GM21723 (cell line): ENCODE results near the gene KLHDC8A.
"Not testable (repeated sequence)": the region's sequence is repeated elsewhere in the genome, so short reads cannot be mapped to it uniquely, and the experiment has no call there.

Experiments
- ATAC-seq: cut with Tn5 transposase; IDR thresholded peaks from one replicate; pipeline ENCODE4 v1.9.1; 2021; ENCODE audit warnings: mild to moderate bottlenecking, moderate library complexity; ENCODE audit not compliant: unreplicated experiment

KLHDC8A gene

GRCh38 chr1:205356440-205357139 is at the start of gene KLHDC8A:
Gene KLHDC8A (minus strand): TSS chr1:205356922. CDS start chr1:205343604, 13,318 bp downstream.
- ATAC-seq: no peak

- not testable (repeated sequence) for ATAC-seq
Measured at GRCh38 chr1:205406252-205406651, 49.5 kb upstream of the KLHDC8A start.

- ATAC-seq: not testable (repeated sequence)
Measured at GRCh38 chr1:205404484-205404883, 47.8 kb upstream of the KLHDC8A start.

- ATAC-seq: no peak
Measured at GRCh38 chr1:205398586-205398985, 41.9 kb upstream of the KLHDC8A start.

- ATAC-seq: no peak
Measured at GRCh38 chr1:205396967-205397616, 40.4 kb upstream of the KLHDC8A start.

DNA sequence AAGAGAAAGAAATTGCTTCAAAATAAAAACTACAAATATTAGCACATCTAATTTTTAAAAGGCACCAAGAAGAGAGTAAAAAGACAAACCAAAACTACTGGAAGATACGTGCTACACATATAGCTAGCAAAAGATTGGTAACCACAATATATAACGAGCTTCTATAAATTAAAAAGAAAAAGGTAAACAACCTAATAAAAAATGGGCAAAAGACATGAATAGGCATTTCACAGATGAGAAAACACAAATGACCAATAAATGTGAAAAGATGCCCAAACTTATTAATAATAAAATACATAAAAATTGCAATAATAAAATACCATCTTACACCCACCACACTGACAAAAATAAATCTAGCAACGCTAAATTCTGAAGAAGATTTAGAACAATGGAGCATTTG is 38.9 kb upstream of the KLHDC8A start:
- ATAC-seq: no peak

GRCh38 chr1:205392650-205393049 is 35.9 kb upstream of the KLHDC8A start:
- no peak for ATAC-seq

DNA sequence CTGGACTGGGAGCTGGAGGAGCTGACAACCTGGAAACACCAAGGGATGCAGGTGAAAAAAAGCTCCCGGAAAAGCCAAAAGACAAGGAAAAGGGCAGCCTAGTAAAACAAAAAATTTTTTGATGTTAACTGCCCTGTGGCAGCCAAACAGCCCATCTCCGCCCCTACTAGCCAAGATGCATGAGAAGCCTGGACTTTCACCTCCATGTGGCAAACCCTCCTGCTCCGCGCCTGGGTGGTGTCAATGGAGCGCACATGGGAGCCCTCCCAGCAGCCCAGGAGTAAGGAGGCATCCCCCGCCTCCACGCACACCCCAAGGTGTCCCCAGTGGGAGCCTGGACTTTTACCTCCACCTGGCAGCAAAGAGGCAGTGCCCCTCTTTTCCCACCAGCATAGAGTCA is 34.7 kb upstream of the KLHDC8A start:
- ATAC-seq: no peak

DNA sequence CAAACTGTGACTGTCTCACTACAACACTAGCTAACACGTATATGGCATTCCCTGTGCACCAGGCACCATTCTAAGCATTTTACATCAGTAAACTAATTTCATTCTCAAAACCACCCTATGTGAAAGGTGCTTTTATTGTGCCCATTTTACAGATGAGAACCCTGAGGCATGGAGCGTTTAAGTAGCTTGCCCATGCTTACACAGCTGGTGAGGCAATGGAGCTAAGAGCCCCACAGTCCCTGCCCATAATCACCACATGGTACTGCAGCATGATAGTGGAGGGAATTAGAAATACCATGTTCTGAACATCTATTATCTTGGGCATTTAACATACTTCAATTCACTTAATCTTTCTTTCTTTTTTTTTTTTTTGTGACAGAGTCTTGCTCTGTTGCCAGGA is 31.1 kb upstream of the KLHDC8A start:
- no peak for ATAC-seq

DNA sequence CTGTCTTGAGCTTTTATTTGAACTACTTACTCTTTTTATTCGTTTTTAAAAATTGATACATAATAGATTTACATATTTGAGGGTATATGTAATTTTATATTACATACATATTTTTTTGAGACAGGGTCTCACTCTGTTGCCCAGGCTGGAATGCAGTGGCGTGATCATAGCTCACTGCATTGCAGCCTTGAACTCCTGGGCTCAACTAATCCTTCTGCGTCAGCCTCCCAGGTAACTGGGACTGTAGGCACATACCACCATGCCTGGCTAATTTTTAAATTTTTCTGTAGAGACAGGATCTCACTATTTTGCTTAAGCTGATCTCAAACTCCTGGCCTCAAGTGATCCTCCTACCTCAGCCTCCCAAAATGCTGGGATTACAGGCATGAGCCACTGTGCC is 26.3 kb upstream of the KLHDC8A start:
- not testable (repeated sequence) for ATAC-seq

DNA sequence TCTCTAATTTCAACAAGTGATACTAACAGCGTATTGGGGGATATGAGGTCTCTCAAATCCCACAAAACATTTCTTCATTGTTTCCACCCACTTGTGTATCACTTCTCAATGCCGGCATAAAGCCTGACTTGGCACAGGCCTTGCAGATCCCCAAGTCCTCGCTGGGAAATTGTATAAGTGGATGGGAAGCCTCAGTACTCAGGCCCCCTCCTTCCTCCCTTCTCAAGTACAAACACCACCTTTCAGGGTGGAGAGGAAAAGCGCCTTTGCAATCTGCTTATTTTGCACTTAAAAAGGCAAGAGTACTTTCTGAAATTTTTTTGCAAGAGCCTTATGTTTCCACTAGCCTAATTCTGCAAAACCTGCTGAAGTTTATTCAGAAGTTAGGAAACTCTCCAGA is 25.8 kb upstream of the KLHDC8A start:
- no peak for ATAC-seq

GRCh38 chr1:205381305-205381704 is 24.6 kb upstream of the KLHDC8A start:
- ATAC-seq: no peak

DNA sequence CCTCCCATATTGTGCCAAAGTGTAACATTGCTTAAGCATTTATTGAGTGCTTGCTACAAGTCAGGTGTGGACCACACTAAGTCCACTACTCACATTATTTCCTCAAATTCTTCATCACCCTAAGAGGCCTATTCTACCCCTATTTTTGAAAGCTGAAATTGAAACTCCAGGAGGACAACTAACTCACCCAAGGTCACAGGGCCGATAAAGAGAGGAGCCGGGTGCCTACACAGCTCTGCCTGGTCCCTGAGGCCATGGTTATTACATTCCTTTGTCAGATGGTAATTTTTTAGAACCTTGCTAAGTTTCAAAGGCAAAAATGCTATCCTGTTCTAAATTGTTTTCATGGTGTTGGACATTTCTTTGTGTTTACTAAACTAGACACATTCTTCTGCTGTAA is 24.2 kb upstream of the KLHDC8A start:
- no peak for ATAC-seq

GRCh38 chr1:205379056-205379455 is 22.3 kb upstream of the KLHDC8A start:
- no peak for ATAC-seq

- no peak for ATAC-seq
Measured at GRCh38 chr1:205377355-205377754, 20.6 kb upstream of the KLHDC8A start.

DNA sequence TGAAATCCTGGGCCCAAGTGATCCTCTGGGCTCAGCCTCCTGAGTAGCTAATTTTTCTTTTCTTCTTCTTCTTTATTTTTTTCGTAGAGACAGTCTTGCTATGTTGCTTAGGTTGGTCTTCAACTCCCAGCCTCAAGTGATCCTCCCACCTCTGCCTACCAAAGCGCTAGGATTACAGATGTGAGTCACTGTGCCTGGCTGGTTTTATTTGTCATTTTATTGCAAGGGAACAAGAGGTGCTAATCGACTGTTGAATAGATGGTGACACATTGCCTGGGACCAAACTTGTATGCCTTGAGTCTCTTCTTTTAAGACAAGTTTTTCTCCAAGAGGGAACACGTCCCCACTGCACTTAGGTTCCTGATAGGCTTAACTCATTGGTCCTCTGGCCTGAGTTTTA is 20.0 kb upstream of the KLHDC8A start:
- ATAC-seq: no peak

DNA sequence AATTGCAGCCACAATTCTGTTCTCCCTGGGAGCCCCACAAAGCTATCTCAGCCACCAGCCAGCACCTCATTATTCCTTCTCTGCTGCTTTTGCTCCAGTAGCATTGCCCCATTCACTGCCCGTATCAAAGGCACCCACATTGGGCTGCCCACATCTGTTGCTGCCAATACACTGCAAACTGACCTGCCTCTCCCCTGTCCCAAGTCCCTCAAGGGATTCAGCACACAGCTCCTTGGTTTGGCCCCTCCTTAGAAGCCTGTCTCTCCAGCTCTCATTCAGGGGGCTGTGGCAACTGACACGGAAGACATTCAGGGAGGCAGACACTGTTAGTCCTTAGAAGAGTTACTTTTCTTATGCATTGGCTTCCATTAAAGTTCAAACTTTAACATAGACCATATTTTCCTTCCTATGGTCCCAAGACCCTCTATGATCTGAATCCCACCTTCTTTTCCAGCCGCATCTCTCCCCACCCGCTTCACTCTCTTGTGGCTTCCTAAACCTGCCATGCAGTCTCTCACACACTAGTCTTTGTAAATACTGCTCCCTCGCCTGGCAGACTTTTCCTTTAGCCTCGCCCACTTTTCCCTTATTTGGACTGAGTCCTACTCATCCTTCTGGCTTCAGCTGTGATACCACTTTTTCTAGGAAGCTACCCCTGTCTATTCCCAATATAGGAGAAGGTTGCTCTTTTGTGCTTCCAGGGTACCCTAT is 19.3 kb upstream of the KLHDC8A start:
- ATAC-seq: no peak

- ATAC-seq: no peak
Measured at GRCh38 chr1:205374210-205375078, 17.7 kb upstream of the KLHDC8A start.

DNA sequence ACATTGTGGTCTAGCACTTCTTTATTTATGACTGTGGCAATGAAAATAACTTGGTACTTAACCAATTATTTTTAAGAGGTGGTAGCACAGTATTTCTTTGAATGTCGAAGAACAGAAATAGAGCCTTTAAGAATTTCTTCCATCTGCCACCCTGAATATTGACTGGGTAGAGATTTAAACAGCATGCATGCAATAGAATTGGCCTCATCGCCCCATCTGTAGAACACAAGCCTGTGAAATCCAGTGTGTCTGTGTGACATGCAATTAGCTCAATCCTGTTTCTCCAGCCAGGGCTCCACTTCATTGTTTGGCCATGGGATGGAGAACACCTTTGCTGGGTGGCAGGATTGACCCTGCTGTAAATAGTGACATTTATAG is 17.1 kb upstream of the KLHDC8A start:
- no peak for ATAC-seq

GRCh38 chr1:205373022-205373797 is 16.5 kb upstream of the KLHDC8A start:
- ATAC-seq: no peak
